T-cell (primary cell): ENCODE measurements around the gene CD96. TPM values are rescaled to one million over a fixed set of nuclear protein-coding genes. Genes with fewer than 3 reads are reported as not detected.

Experiments
- ATAC-seq, 4 experiments: fragments of 200-7000 bp in 3 of 4; fragments of 150-1000 bp in 1 of 4; cut with Tn5 transposase; replicated peaks in 1 of 4; 1 replicate in 3 of 4; 2 replicates in 1 of 4; pipeline ENCODE4 v1.10.0; 2021; ENCODE audit warnings: moderate library complexity in 3 of 4, mild to moderate bottlenecking in 2 of 4, moderate number of reproducible peaks in 1 of 4
- CTCF ChIA-PET, 2 donors: fragments of 300-600 bp; sonication (Branson Sonifier 250); formaldehyde crosslinking; loops; one replicate each; lab custom pipeline; 2022; ENCODE audit warnings: antibody characterized with exemption in 2 of 2; lab: Charles Lee
- POLR2A ChIA-PET, 2 donors: fragments of 300-600 bp; sonication (Branson Sonifier 250); formaldehyde crosslinking; loops; one replicate each; lab custom pipeline; 2022; ENCODE audit warnings: antibody characterized with exemption in 2 of 2; lab: Charles Lee
- DNase-seq, 35 experiments: peaks; one replicate each; pipeline versions ENCODE4 v3.0.0 to v3.0.0-alpha.2; 2013 to 2023
- H3K27ac ChIP-seq: one replicate; pipeline ENCODE4 v1.5.1; 2013; ENCODE audit warnings: low read length
- H3K27me3 ChIP-seq, 2 experiments: replicated peaks in 1 of 2; 1 replicate in 1 of 2; 2 replicates in 1 of 2; pipeline versions ENCODE4 v1.6.1 to v1.7.0; 2013; ENCODE audit warnings: low read length in 1 of 2, mixed read lengths in 1 of 2; ENCODE audit not compliant: control insufficient read depth in 2 of 2, insufficient read depth in 2 of 2; ENCODE audit errors: extremely low read depth in 1 of 2
- H3K36me3 ChIP-seq, 2 donors: 1 replicate in 1 of 2; 2 replicates in 1 of 2; pipeline versions ENCODE4 v1.6.1 to v1.7.0; 2013; ENCODE audit warnings: low read length in 1 of 2; ENCODE audit not compliant: control insufficient read depth in 2 of 2, insufficient read depth in 1 of 2; ENCODE audit errors: extremely low read depth in 1 of 2
- H3K4me1 ChIP-seq, 2 experiments: 1 replicate in 1 of 2; 2 replicates in 1 of 2; pipeline versions ENCODE4 v1.6.1 to v1.7.0; 2013; ENCODE audit warnings: low read length in 2 of 2, mixed read lengths in 1 of 2; ENCODE audit not compliant: insufficient read depth in 2 of 2, control insufficient read depth in 1 of 2; ENCODE audit errors: extremely low read depth in 1 of 2
- H3K4me3 ChIP-seq, 2 donors: 1 replicate in 1 of 2; 2 replicates in 1 of 2; pipeline versions ENCODE4 v1.5.1 to v1.7.0; 2013; ENCODE audit warnings: mild to moderate bottlenecking in 2 of 2, low read length in 1 of 2, moderate library complexity in 1 of 2; ENCODE audit not compliant: control insufficient read depth in 1 of 2; ENCODE audit errors: extremely low read depth in 1 of 2
- H3K9me3 ChIP-seq: 2 replicates; pipeline ENCODE4 v1.7.0; 2013
- H3K27ac Mint-ChIP-seq, 2 donors: one replicate each; pipeline ENCODE4 v1.8.0; 2020 to 2021; ENCODE audit warnings: mild to moderate bottlenecking in 2 of 2, mixed read lengths in 2 of 2
- H3K27me3 Mint-ChIP-seq, 2 donors: one replicate each; pipeline ENCODE4 v1.8.0; 2021 to 2022; ENCODE audit warnings: mixed read lengths in 2 of 2
- H3K36me3 Mint-ChIP-seq: one replicate; pipeline ENCODE4 v1.8.0; 2021; ENCODE audit warnings: mixed read lengths
- H3K4me1 Mint-ChIP-seq, 3 donors: one replicate each; pipeline ENCODE4 v1.8.0; 2020 to 2022; ENCODE audit warnings: mixed read lengths in 3 of 3, mild to moderate bottlenecking in 1 of 3
- H3K4me3 Mint-ChIP-seq, 3 donors: one replicate each; pipeline ENCODE4 v1.8.0; 2020 to 2022; ENCODE audit warnings: mild to moderate bottlenecking in 3 of 3, mixed read lengths in 3 of 3, moderate library complexity in 3 of 3
- H3K9me3 Mint-ChIP-seq, 3 donors: one replicate each; pipeline ENCODE4 v1.8.0; 2020 to 2022; ENCODE audit warnings: mixed read lengths in 3 of 3
- WGBS: methylation state at CpG from one replicate; pipeline ENCODE4 v1.1.5; 2013; ENCODE audit warnings: missing lambda C conversion rate; ENCODE audit not compliant: insufficient coverage; 5-methylcytosine and 5-hydroxymethylcytosine counted together
- total RNA-seq, 35 experiments: library from RNA in 6 of 35; stranded (reverse) in 6 of 35; fragments of 120-200 nt in 1 of 35; gene quantifications; one replicate each; pipeline versions ENCODE4 v1.2.1 to v1.2.4 and lab custom pipeline; 2013 to 2026

Gene CD96
- total RNA-seq, 5 donors from 2014 or later (not counting 1 experiment from before 2014, with no cell fraction given), result 183 to 229 (median 203) TPM

GRCh38 chr3:111613294-111613693 is 71.3 kb downstream of the CD96 start:
- Histone ChIP-seq H3K9me3 (no peaks in the 10 kb centered on the region), H3K27ac (no peak overlapping the region), H3K27me3 (no peaks in the 10 kb centered on the region), H3K36me3 (peaks cover 3 to 44% of the 10 kb centered on the region in 2 donors), H3K4me3 (no peak overlapping the region), H3K4me1 (peaks cover 44 to 45% of the 10 kb centered on the region in 2 experiments)
- H3K36me3 Mint-ChIP-seq, result peaks cover 57% of the 10 kb centered on the region
- CTCF ChIA-PET, result no interaction called here
- no peaks in the 10 kb centered on the region for H3K9me3 Mint-ChIP-seq
- POLR2A ChIA-PET, result interaction anchor here in 1 of 2 donors (0.8 kb wide), 1 partner anchor 333 kb away, joined by 3 read pairs; no protein-coding TSS in a partner anchor
- H3K4me1 Mint-ChIP-seq, result peaks cover 78 to 89% (median 83%) of the 10 kb centered on the region in 3 donors
- DNase-seq, result no peak
- no peak overlapping the region for H3K4me3 Mint-ChIP-seq
- WGBS, result no CpG with 5 or more reads among the region's 1 CpG
- no peaks in the 10 kb centered on the region for H3K27me3 Mint-ChIP-seq
- no peak overlapping the region for H3K27ac Mint-ChIP-seq
- no peak for ATAC-seq

GRCh38 chr3:111615880-111616279 is 73.9 kb downstream of the CD96 start:
- Histone ChIP-seq H3K4me3 (no peak overlapping the region), H3K27me3 (no peaks in the 10 kb centered on the region), H3K36me3 (peaks cover 3 to 45% of the 10 kb centered on the region in 2 donors), H3K9me3 (no peaks in the 10 kb centered on the region), H3K27ac (peak overlapping the region; percentile 83), H3K4me1 (peaks cover 23 to 35% of the 10 kb centered on the region in 2 experiments)
- peak overlapping the region in 1 of 3 donors; percentile 62 for H3K4me3 Mint-ChIP-seq
- H3K27me3 Mint-ChIP-seq, result no peaks in the 10 kb centered on the region
- peaks cover 58% of the 10 kb centered on the region for H3K36me3 Mint-ChIP-seq
- H3K9me3 Mint-ChIP-seq, result no peaks in the 10 kb centered on the region
- WGBS, result no CpG with 5 or more reads among the region's 3 CpGs
- peaks cover 58 to 73% (median 65%) of the 10 kb centered on the region in 3 donors for H3K4me1 Mint-ChIP-seq
- peak overlapping the region; percentile 40 to 79 for H3K27ac Mint-ChIP-seq
- ATAC-seq (peak in 1 of 4 experiments; percentile 17), DNase-seq (peak in 1 of 35 experiments; percentile 22)
- ChIA-PET CTCF (interaction anchor here (0.6 to 1.7 kb wide), 26 partner anchors 8 to 1301 kb away, joined by 3 to 22 read pairs (median 4); partner anchors contain the start of genes ABHD10 (in 1 of the 2), CD96 (in 1 of the 2) and ZBED2 (in 1 of the 2)), POLR2A (interaction anchor here (0.6 to 1.5 kb wide), 8 partner anchors 16 to 363 kb away, joined by 3 to 10 read pairs (median 3); partner anchors contain the start of genes ABHD10 (in 1 of the 2) and CD96 (in 1 of the 2))

GRCh38 chr3:111616417-111617105 is 74.6 kb downstream of the CD96 start:
- Histone ChIP-seq H3K4me1 (peaks cover 19 to 29% of the 10 kb centered on the region in 2 experiments), H3K36me3 (peaks cover 3 to 39% of the 10 kb centered on the region in 2 donors), H3K4me3 (no peak overlapping the region), H3K9me3 (no peaks in the 10 kb centered on the region), H3K27me3 (no peaks in the 10 kb centered on the region), H3K27ac (peak overlapping the region; percentile 83)
- WGBS, result 80% methylated on average over 2 of the region's 6 CpGs
- H3K36me3 Mint-ChIP-seq, result peaks cover 52% of the 10 kb centered on the region
- H3K9me3 Mint-ChIP-seq, result no peaks in the 10 kb centered on the region
- peak overlapping the region in 1 of 3 donors; percentile 62 for H3K4me3 Mint-ChIP-seq
- peaks cover 51 to 66% (median 58%) of the 10 kb centered on the region in 3 donors for H3K4me1 Mint-ChIP-seq
- H3K27ac Mint-ChIP-seq, result peak overlapping the region; percentile 40 to 79
- POLR2A ChIA-PET, result interaction anchor here (0.6 to 1.5 kb wide), 8 partner anchors 17 to 362 kb away, joined by 3 to 10 read pairs (median 3); partner anchors contain the start of genes ABHD10 (in 1 of the 2) and CD96 (in 1 of the 2)
- CTCF ChIA-PET, result interaction anchor here (0.6 to 1.7 kb wide), 27 partner anchors 9 to 1302 kb away, joined by 3 to 22 read pairs (median 4); partner anchors contain the start of genes ABHD10 (in 1 of the 2), CD96 (in 1 of the 2) and ZBED2 (in 1 of the 2)
- ATAC-seq, result peak; percentile 93 to 96 (median 95)
- DNase-seq, result peak; percentile 22 to 85 (median 55)
- no peaks in the 10 kb centered on the region for H3K27me3 Mint-ChIP-seq

GRCh38 chr3:111617406-111617805 is 75.4 kb downstream of the CD96 start:
- Histone ChIP-seq H3K36me3 (peaks cover 0 to 39% of the 10 kb centered on the region in 2 donors), H3K4me3 (no peak overlapping the region), H3K4me1 (peaks cover 19 to 29% of the 10 kb centered on the region in 2 experiments), H3K27ac (peak overlapping the region; percentile 83), H3K27me3 (no peaks in the 10 kb centered on the region), H3K9me3 (no peaks in the 10 kb centered on the region)
- H3K4me3 Mint-ChIP-seq, result no peak overlapping the region
- DNase-seq (no peak), ATAC-seq (no peak)
- ChIA-PET CTCF (interaction anchor here in 1 of 2 donors (0.6 to 1.7 kb wide), 2 partner anchors 39 to 64 kb away, joined by 3 to 22 read pairs; no protein-coding TSS in a partner anchor), POLR2A (no interaction called here)
- H3K27me3 Mint-ChIP-seq, result no peaks in the 10 kb centered on the region
- H3K27ac Mint-ChIP-seq, result peak overlapping the region; percentile 40 to 79
- peaks cover 46% of the 10 kb centered on the region for H3K36me3 Mint-ChIP-seq
- no peaks in the 10 kb centered on the region for H3K9me3 Mint-ChIP-seq
- H3K4me1 Mint-ChIP-seq, result peaks cover 44 to 58% (median 54%) of the 10 kb centered on the region in 3 donors
- WGBS, result no CpG with 5 or more reads among the region's 3 CpGs

- ChIA-PET CTCF (interaction anchor here (0.6 to 0.9 kb wide), 3 partner anchors 13 to 1004 kb away, joined by 3 to 5 read pairs (median 4); no protein-coding TSS in a partner anchor), POLR2A (no interaction called here)
- peaks cover 19 to 29% of the 10 kb centered on the region in 2 experiments for H3K4me1 ChIP-seq
- Mint-ChIP-seq H3K27ac (peak overlapping the region; percentile 40 to 79), H3K4me3 (no peak overlapping the region), H3K4me1 (peaks cover 40 to 53% (median 51%) of the 10 kb centered on the region in 3 donors), H3K9me3 (no peaks in the 10 kb centered on the region), H3K36me3 (peaks cover 43% of the 10 kb centered on the region), H3K27me3 (no peaks in the 10 kb centered on the region)
- no peak for ATAC-seq
- H3K27me3 ChIP-seq, result no peaks in the 10 kb centered on the region
- no peak for DNase-seq
- H3K9me3 ChIP-seq, result no peaks in the 10 kb centered on the region
- peaks cover 0 to 32% of the 10 kb centered on the region in 2 donors for H3K36me3 ChIP-seq
- no peak overlapping the region for H3K4me3 ChIP-seq
- peak overlapping the region; percentile 2 for H3K27ac ChIP-seq
- WGBS, result 94% methylated on average over 3 of the region's 5 CpGs
These were observed 76.1 kb downstream of the CD96 start for GRCh38 chr3:111617912-111618601.
